Measurements from ENCODE around the gene RAB8B.
"Not testable (repeated sequence)": the region's sequence is repeated elsewhere in the genome, so short reads cannot be mapped to it uniquely, and the experiment has no call there.

RAB8B gene

GRCh38 chr15:63210151-63211091 is 21.0 kb downstream of the RAB8B start:
- no peak for DNase-seq

DNA sequence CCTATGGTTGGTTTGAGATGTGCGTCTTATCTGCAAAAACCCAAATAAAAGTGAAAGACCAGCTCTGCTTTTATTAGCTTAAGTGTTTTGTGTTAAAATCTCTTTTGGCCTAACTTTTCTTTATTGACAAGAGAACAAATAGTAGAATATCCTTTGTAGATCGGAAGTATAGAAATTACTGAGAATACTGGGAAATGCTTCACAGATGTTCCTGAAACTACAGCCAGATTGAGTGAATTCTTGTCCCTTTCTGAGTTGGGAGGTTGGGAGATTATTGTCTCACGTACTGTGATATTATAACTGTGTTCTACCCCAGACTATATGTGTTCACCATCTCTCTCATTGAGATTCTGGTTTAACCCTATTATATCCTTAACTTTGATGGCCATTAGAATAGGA is 21.7 kb downstream of the RAB8B start:
- no peak for DNase-seq

DNA sequence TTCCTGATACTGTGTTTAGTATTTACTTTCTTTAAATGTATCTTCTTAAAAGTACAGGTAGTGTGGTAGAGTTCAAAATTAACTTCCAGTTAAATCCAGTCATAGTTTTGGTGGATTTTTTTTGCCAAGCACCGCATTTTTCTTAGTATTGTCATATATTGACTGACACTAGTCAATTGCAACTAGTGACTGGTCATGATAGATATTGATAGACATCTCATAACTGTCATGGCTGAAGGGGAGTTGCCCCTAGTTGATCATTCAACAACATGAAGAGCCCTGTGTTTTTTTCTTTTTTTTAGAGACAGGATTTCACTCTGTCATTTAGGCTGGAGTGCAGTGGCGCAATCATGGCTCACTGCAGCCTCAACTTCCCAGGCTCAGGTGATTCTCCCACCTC is 22.1 kb downstream of the RAB8B start:
- no peak for DNase-seq

DNA sequence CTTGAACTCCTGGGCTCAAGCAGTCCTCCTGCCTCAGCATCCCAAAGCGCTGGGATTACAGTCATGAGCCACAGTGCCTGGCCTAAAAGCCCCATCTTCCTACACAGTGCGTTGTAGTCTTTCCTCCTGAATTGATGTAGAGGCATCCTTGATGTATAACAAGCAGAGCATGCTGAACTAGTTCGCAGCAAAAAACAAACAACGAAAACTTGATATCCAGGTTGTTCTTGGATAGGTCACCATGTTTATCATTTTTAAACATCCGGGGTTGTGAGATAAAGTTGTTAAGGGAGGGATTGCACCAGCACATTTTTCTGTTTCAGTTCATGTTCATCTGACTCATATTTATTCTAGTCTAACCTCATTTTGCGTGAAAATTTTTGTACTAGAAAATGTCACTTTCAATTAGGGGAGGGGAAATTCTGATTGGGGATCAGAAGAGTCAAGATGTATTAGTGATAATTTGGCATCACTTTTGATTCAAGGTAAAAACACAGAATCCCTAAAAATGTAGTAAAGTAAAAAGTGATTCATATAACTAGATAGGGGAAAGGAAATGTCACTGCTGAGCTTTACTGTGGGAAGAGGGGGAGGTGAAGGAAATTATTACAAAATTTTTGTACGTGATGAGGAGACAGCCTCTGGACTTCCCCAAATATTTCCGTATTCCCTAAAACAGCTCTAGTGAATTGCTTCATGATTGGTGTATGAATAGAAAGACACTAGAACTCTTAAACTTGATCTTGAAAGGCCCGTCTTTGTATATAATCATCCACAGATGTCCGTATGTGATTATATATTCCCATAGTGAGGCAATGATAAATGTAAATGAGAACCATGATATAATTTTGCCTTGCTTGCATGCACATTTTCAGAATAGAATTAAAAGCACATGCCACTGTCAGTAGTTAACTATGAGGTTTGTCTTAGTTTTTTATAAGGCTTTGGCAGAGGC is 22.9 kb downstream of the RAB8B start:
- DNase-seq = no peak

GRCh38 chr15:63218100-63218808 is 28.8 kb downstream of the RAB8B start:
- DNase-seq = no peak

DNA sequence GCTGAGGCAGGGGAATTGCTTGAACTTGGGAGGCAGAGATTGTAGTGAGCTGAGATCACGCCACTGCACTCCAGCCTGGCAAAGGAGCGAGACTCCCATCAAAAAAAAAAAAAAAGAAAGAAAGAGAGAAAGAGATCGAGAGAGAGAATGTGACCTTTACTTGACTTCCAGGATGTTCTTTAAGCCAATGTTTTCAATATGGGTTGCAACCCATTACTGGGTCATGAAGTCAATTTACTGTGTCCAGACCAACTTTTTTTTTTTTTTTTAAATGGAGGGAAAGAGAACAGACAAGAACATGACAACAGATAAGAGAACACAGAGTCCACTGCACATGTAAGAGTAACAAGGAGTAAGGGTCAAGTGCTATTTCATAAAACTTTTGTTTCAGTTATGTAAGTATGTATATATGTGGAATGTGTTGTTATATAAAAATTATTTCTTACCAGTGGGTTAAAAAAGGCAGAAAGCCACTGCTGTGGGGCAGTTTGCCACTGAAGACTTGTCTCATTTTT is 29.8 kb downstream of the RAB8B start:
- no peak for DNase-seq

- no peak for DNase-seq
Observed at GRCh38 chr15:63221346-63221745, 31.9 kb downstream of the RAB8B start.

- DNase-seq = no peak
Observed at GRCh38 chr15:63223463-63223862, 34.1 kb downstream of the RAB8B start.

GRCh38 chr15:63225381-63225780 is 36.0 kb downstream of the RAB8B start:
- DNase-seq = no peak

- no peak for DNase-seq
Observed at GRCh38 chr15:63226155-63226883, 36.9 kb downstream of the RAB8B start.

- DNase-seq = no peak
Observed at GRCh38 chr15:63226966-63227401, 37.6 kb downstream of the RAB8B start.

DNA sequence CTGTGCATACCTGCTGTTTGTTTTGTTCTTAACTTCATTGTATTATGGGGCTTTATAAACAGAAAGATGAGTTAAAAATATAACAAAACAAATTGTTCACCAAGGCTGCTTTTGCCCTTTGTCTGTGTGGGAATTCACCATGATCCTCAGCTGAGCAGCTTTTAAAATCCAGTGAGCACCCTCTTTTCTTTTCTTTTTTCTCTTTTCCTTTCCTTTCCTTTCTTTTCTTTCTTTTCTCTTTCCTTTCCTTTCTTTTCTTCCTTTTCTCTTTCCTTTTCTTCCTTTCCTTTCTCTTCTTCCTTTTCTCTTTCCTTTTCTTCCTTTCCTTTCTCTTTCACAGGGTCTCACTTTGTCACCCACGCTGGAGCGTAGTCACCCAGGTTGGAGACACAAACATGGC is 38.3 kb downstream of the RAB8B start:
- no peak for DNase-seq

DNA sequence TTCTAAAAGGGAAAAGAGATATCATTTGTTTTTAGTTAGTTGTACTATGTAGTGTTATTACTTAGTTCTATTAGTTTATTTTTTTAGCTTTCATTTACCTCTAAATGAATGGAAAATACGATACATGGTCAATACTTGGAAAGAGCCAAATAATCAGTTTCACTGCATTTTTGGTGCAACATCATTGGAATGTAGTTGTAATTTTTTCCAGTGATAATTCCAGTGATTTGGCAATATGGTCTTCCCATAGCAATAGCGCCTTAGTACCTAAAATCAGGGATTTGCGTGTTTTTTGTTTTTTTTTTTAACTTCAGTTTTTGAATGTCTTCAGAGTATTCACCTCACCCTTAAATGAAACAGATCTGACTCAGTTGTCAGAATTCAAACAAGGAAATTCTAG is 41.8 kb downstream of the RAB8B start:
- DNase-seq = no peak

- no peak for DNase-seq
Observed at GRCh38 chr15:63231706-63232105, 42.3 kb downstream of the RAB8B start.

DNA sequence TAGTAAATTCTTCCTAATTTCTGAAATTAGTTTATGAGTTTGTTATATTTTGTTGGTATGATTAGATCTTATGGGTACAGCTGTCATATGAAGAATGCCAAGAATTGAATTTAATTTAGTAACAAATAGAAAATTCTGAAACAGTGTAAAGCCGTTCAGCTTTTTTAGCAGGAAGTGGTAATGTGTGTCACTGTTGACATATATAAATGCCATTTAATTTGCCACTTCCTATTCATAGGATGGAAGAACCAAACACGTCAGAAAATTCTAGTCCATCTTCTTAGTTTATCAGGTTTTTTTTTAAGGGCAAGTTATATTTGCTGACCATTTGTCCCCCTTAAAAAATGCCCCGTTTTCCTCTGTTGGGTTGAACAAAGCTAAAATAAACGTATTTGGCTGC is 43.0 kb downstream of the RAB8B start:
- DNase-seq = no peak

DNA sequence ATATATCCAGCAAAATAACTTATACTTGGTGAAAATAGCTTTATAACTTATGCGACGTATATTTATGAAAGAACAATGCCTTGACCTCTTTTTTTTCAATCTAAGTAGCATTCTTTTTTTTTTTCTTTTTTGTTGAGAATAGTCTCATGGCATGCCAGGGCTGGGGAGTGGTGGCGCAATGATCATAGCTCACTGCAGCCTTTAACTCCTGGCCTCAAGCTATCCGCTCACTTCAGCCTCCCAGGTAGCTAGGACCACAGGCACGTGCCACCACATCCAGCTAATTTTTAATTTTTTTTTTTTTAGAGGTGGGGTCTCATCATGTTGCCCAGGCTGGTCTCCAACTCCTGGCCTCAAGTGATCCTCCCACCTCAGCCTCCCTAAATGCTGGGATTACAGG is 43.5 kb downstream of the RAB8B start:
- DNase-seq = no peak

- DNase-seq = no peak
Observed at GRCh38 chr15:63233667-63234423, 44.4 kb downstream of the RAB8B start.

DNA sequence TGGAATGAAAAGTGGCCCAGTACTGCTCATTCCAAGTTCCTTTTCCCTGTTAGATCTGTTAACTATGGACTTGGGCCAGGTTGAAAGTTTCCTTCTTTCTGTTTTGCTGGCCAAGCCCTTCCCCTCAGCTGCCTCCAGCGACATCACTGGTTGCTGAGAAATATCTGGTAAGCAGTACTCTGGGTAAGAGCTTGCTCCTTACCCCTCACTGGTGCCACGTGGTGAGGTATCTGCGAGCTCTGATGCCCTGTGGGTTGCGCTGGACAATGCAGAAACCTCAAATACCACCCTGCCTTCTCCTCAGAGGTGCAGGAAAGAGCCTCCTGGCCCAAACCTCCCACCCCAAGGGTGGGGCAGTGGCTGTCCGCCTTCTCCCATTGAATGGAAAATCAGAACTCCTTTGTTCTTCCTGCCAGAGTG is 45.1 kb downstream of the RAB8B start:
- no peak for DNase-seq

GRCh38 chr15:63236272-63236671 is 46.9 kb downstream of the RAB8B start:
- no peak for DNase-seq

GRCh38 chr15:63237086-63237485 is 47.7 kb downstream of the RAB8B start:
- not testable (repeated sequence) for DNase-seq

- no peak for DNase-seq
Observed at GRCh38 chr15:63238171-63238570, 48.8 kb downstream of the RAB8B start.

All from activated CD4-positive, alpha-beta T cell treated with anti-CD3 and anti-CD28 coated beads for 4 hours (primary cell).